GM18526 (cell line): ENCODE measurements around the gene MDN1.

Source experiments
- POLR2A ChIP-seq: IDR thresholded peaks from 3 replicates; pipeline ENCODE4 v1.6.1; 2011; ENCODE audit not compliant: insufficient read length; ENCODE audit errors: extremely low read depth

Gene MDN1

DNA sequence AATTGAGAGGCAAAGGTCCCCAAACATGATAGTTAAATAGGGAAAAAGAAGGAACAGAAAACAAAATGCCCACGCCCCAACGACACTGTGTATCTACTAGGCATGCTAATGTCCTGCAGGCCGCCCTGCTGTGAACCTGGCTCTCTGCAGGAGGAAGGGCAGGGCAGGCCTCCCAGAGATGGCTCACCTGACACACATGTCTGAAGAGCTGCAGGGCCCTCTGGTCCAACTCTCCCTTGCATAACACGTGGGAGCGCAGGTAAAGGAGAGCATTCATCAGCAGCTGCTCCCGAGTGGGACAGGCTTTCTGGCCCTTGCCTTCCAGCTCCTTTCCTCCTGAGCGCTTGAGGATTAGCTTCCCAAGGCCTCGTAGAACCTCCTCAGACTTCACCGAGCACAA is 127.3 kb downstream of the MDN1 start:
- no peak for TF ChIP-seq POLR2A

DNA sequence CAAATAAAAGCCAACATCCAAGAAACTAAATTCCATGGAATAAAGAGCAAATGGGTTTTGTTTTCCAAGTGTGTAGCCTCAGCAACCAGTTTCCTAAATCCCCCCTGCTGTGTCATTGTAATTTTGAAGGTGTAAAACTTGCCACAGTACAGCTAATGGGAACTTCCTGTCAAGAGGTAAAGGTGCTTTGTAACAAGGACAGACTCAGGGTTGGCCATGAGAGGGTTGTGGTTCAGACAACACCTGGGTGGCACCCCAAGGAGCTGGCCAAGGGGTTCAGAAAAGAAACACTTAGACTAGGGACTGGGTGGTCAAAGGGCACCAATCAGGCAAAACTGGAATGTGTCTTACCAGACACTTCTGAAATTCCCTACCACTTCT is 128.7 kb downstream of the MDN1 start:
- no peak for TF ChIP-seq POLR2A

DNA sequence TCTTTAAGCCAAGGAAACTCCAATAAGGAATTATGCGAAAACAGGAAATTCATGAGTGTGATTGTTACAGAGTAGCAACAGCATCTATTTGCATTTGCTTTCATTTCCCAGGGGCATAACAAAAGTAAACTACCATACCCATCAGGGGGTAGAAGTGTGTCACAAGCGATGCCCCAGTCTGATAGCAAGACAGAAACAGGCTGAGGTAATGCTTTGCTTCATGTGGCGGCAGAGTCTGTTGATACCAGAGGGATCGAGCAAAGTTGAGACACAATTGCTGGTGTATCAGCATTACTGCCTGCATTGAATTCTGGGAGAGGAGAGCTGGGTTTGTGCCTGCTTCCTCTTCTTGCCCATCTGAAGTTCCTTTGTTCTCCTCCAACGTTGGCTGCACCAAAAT is 129.9 kb downstream of the MDN1 start:
- TF ChIP-seq POLR2A, result no peak

DNA sequence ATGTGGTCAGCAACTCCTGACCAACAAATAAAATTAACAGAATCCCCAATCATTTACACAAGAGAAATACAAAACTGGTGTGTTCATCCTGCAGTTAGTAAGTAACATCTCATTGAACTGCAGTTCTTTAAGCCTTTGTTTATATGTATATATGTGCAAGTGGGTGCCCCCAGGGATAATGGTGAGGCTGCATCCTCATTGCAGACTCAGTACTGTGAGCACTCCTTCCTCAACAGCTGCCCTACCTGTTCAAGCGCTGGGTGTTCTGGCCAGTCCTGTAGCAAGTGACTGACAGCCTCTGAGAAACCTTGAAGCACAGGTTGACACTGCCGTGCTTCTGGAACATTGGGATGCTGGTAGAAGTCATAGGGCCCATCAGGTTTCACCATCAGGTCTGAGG is 131.3 kb downstream of the MDN1 start:
- TF ChIP-seq POLR2A, result no peak

DNA sequence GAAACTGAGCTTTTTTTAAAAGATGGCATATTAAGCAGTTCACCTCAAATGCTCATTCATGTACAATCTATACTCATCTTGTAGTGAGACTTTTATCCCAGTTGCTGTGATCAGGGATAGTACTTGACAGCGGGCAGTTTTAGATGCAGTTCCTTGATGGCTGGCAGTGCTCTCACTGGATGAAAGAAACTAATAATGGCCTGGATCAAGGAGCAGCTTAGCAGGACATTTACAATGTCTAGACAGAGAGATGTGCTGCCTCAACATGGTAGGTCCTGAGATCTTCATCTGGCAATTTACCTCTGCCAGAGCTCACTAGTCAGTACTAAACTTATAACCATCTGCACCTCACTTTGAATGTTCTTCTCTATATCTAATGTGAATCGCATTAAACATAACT is 134.3 kb downstream of the MDN1 start:
- no peak for TF ChIP-seq POLR2A

DNA sequence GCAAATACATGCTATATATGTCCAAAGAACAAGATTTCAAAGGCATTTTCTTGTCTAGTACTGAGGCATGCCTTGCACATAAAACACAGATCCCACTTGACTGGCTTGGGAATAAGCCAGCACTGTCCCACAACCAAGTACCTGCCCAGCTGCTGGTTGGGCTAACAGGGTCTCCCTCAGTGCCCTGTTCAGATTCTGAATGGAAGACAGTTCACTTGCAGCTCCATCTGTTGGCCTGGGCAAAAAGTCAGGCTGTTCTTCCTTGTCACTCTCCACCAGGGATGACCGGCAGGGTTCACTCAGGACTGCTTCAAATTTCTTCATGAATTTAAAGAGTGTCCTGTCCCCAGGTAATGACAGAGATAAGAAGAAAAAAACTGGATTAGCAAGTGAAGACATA is 136.6 kb downstream of the MDN1 start:
- TF ChIP-seq POLR2A, result no peak

DNA sequence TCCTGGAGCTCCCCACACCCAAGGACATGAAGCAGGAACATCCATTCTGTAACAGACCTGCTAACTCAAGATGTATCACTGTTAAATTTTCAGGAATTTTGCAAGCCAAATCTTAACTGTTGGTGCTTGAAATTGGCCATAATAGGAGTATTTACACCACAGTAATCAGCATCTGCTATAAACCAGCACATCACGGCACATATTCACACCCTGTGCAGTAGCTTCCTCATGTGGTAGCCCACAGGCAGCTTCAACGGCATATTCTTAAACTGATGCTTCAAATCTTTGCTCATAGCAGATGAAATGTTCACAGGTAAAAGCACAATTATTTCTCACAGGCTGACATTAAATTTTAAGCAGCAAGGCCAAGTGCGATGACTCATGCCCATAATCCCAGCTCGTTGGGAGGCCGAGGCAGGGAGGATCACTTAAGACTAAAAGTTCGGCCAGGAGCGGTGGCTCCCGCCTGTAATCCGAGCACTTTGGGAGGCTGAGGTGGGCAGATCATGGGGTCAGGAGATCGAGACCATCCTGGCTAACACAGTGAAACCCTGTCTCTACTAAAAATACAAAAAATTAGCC is 137.5 kb downstream of the MDN1 start:
- no peak for TF ChIP-seq POLR2A

DNA sequence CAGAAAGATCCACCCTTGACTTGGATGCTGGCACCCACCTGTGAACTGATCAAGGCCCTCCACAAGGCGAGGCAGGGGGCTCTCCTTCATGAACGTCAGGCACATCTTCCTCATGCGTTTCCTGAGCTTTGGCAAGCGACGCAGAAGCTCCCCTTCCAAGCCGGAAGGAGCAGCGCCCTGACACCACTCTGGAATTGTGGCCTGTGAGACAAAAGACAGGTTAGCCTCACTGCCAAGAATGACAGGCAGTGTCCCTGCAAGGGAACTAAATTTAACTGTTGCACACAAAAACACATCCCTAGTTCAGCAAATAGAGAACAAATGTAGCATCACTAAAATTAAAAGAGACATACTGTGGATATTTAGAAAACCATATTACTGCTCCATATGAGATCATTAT is 139.0 kb downstream of the MDN1 start:
- TF ChIP-seq POLR2A, result no peak

DNA sequence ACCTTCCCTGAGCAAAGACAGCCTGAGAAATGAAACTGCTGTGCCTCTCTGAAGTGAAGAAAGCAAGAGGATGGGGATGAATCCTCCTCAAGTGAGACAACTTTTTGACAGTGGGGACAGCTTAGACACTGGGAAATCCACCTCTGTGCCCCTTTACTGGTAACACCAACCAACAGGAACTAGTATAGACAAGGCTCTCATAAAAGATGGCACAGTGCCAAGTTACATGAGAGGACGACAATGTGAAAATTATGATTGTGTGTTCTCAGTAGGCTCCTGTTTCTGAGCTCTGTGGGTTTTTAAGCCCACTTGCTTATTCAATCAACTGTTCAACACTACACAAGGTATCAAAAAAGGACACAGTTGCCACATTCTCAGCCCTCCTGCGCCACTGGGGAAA is 139.4 kb downstream of the MDN1 start:
- no peak for TF ChIP-seq POLR2A

DNA sequence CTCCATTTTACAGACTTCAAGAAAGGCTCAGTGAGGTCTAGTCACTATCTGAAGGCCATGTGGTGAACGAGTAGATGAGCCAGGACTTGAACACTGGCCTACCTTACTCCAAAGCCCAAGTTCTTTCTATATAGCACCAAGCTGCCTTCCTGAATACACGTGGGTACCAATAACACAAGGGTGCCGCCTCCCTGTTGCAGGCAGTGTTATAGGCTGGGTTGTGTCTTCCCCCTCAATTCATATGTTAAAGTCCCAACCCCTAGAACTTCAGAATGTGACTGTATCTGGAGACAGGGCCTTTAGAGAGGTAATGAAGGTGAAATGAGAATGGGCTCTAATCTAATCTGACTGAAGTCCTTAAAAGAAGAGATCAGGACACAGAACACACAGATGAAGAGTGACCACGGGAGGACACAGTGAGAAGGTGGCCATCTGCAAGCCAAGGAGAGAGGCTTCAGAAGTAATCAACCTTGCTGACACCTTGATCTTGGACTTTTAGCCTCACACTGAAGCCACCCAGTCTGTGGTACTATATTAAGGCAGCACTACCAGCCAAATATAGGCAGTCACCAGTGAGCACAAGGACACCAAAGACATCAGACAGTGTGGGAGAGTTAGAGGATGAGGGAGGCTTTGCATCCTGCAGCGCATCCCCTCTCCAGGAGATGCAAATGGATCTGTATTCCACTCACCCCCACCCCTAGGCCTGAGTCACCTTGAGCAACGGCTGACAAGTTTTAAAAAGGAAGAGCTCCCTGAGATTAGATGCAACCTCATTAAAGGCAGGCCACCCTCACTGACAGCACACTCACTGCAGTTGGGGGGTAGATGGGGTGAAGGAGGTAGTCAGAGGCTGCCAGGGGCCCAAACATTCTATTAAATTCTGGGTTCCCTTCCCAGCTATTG is 140.1 kb downstream of the MDN1 start:
- TF ChIP-seq POLR2A, result no peak

DNA sequence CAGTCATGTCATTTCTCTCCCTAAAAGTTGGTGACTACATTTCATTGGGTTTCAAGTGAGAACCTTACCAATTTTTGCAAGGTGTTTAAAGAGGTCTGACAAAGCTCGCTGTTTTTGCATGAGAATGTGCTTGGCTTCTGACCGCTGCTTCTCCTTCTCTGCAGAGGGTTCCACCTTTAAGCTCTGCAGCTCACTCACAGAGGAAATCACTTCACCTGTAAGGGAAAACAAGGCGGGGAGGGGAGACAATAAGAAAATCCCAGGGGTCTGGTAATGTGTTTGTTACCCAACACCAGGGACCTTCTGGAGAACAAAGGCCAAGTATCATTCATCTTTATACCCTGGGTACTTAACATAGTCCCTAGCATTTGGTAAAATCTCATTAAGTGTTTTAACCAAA is 141.1 kb downstream of the MDN1 start:
- TF ChIP-seq POLR2A, result no peak

DNA sequence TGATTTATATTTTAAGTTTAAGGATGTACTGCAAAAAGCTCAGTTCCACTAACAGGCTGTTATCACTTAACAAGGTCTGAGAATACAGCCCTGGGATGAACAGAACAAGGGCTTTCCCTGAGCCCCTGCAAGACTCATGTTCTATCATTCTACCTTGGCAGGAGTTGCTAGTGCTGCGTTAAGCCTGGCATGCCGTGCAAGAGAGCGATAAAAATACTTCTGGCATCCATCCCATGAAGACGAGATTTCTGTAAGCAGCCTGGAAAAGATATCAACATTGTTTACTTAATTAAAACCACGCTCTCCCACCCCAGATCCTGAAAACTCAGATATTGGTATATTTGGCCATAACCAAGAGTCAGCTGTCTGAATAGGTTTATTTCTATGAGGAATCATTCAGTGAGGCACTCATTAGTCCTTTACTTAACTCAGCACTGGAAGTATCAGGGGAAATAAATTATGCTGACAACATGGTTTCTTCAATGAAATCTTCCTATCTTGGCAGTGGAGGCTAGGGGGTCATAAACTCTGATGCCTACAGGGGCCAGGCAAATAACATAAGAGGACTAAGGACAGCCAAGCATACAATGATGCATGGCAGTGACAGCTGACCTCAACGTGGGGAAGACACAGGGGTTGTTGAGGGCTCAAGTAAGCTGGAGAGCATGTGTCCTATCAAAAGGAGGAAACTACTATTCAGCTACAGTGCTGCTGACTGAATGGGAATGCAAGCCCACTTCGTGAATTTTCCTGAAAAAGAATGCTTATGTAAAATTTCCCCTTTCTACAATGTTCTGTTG is 143.4 kb downstream of the MDN1 start:
- no peak for TF ChIP-seq POLR2A

DNA sequence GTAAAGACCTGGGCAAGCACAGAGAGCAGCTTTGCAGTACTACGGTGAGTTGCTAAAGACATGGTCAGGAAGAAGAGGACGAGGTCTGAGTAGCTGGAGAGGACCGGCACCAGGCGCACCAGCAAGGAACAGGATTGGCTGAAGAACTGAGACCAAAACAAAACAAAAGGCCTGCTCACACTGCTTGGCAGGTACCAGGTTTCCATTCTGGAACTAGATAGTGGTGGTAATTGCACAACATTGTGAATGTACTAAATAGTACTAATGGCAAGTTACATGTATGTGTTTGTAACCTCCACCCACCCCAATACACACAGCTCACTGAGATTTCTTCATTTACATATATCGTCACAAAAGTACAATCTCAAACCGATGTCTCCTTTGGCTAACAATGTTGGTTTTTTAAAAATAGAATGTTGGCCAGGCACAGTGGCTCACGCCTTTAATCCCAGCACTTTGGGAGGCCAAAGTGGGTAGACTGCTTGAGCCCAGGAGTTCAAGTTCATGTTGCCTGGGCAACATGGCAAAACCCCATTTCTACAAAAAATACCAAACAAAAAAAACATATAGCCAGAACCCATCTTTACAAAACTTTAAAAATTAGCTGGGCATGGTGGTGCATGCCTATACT is 148.5 kb downstream of the MDN1 start:
- no peak for TF ChIP-seq POLR2A

DNA sequence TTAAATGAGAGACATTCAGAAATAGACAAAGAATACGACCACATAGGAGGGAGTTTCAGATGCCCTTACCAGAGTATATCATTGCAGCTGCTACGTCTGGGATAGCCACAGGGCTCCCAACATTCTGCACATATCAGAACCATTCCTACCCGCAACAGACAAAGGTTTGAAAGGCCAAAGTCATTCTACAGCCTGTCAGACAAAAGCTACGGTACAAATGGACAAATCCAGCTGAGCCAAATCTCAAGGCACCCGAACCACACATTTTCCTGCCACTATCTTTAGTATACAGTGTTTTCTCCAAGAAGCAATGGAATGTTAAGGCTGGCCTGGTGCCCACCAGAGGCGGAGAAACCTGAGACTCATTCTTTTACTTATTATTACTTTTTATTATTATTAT is 150.6 kb downstream of the MDN1 start:
- TF ChIP-seq POLR2A, result no peak

DNA sequence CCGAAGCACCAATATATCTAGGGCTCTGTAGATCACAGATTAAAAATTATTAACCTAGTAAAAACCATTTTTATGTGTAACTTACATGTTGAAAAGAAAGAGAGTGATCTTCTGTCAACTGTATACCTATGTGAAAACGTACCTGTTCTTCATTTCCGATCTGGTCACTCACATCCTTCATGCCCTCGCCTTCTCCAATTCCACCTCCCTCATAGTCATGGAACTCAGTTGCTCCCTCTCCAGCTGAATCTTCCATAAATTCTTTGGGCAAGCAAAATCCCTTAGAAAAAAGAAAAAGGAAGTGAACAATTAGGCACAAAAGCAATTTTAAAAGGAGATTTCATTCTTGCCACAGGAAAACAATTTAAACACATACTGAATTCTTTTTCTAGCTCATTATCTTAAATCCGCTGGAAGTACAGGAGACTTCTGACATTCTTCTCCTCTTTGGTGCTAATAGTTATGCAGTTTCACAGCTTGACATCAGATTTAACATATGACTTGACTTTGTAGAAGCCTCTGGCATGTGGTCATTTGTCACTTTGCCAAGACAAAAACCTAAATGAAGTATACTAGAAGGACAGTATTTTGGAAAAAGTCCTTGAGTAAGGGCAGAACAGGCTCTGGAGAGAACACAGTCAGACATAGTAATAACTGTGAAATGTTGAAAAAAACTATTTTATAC is 151.6 kb downstream of the MDN1 start:
- TF ChIP-seq POLR2A, result no peak
